H1 (cell line): ENCODE results near the gene MPDU1. TPM values are rescaled to one million over a fixed set of nuclear protein-coding genes. Genes with fewer than 3 reads are reported as not detected.

ENCODE experiments used
- EZH2 ChIP-seq: fragments of 200-600 bp; sonication (generic); IDR thresholded peaks from 2 replicates; pipeline ENCODE4 v1.7.1; 2012; ENCODE audit warnings: low read depth, mild to moderate bottlenecking, moderate library complexity, low read length, inconsistent platforms; ENCODE audit not compliant: severe bottlenecking
- NANOG ChIP-seq: IDR thresholded peaks from 2 replicates; pipeline ENCODE4 v1.6.1; 2011; ENCODE audit warnings: low read length, low read depth, mild to moderate bottlenecking, inconsistent platforms; ENCODE audit not compliant: insufficient read depth, poor library complexity, severe bottlenecking
- polyA plus RNA-seq, 7 experiments: library from polyadenylated mRNA; depleted of rRNA in 3 of 7; stranded (reverse) in 5 of 7; unstranded in 2 of 7; fragments of >200 nt in 5 of 7; fragments of 200-250 nt in 2 of 7; gene quantifications; 1 replicate in 5 of 7; 2 replicates in 1 of 7; 4 replicates in 1 of 7; pipeline versions ENCODE4 v1.2.1 to v1.2.3, GENCODE V29; 2011 to 2013; ENCODE audit warnings: missing spikeins in 2 of 7, mixed read lengths in 2 of 7
- total RNA-seq: library from RNA; stranded (reverse); fragmentation: NEBNext Ultra II Directional; extraction: Animal tissue kit (Norgen Biotek cat#: 25700); gene quantifications from 2 replicates; pipeline ENCODE4 v1.2.1, GENCODE V29; 2021

The MPDU1 gene
- total and polyA plus RNA-seq, 2 of the 8 experiments (the other 6 are each of a cell fraction or from before 2014, with no cell fraction given): 63.2 to 142 TPM

GRCh38 chr17:7631398-7632380, 48.0 kb downstream of the MPDU1 start (continued):
- TF ChIP-seq EZH2 (no peak), NANOG (no peak)
